H1 (cell line): ENCODE measurements around the gene INSM2. TPM values are rescaled to one million over a fixed set of nuclear protein-coding genes. Genes with fewer than 3 reads are reported as not detected.

Experiments used
- CTCF ChIA-PET: fragments of 300-600 bp; sonication (Branson Sonifier 250); formaldehyde crosslinking; loops from one replicate; lab custom pipeline; 2021; ENCODE audit not compliant: partially characterized antibody; lab: Charles Lee
- POLR2A ChIA-PET: fragments of 300-600 bp; sonication (Branson Sonifier 250); formaldehyde crosslinking; loops from one replicate; lab custom pipeline; 2021; ENCODE audit warnings: inconsistent platforms; ENCODE audit not compliant: partially characterized antibody; lab: Charles Lee
- DNase-seq, 2 experiments: peaks; one replicate each; pipeline versions ENCODE4 v3.0.0 to v3.0.0-alpha.2; 2010 to 2022; ENCODE audit warnings: low spot score in 2 of 2, low read depth in 1 of 2, mixed read lengths in 1 of 2
- FAIRE-seq: peaks from 2 replicates; lab custom pipeline; 2011; peaks lifted over from hg19 to GRCh38; lab: Jason Lieb, UNC
- H2AFZ ChIP-seq: 2 replicates; pipeline ENCODE4 v1.8.1; 2012; ENCODE audit warnings: low read length, inconsistent platforms
- H2AK5ac ChIP-seq: 2 replicates; pipeline ENCODE4 v1.6.1; 2013; ENCODE audit warnings: low read depth, low read length
- H2BK120ac ChIP-seq: replicated peaks from 2 replicates; pipeline ENCODE3; 2013; ENCODE audit warnings: low read depth, low read length, inconsistent platforms
- H2BK12ac ChIP-seq: 2 replicates; pipeline ENCODE4 v1.6.1; 2013; ENCODE audit warnings: low read depth, low read length
- H2BK15ac ChIP-seq: 2 replicates; pipeline ENCODE4 v1.6.1; 2013; ENCODE audit warnings: low read length
- H2BK20ac ChIP-seq: 2 replicates; pipeline ENCODE4 v1.6.1; 2013; ENCODE audit warnings: low read length
- H2BK5ac ChIP-seq: 2 replicates; pipeline ENCODE4 v1.6.1; 2013; ENCODE audit warnings: low read depth, low read length
- H3K14ac ChIP-seq: 2 replicates; pipeline ENCODE4 v1.6.1; 2013; ENCODE audit warnings: inconsistent platforms; ENCODE audit not compliant: insufficient read length
- H3K18ac ChIP-seq: 2 replicates; pipeline ENCODE4 v1.6.1; 2013; ENCODE audit warnings: low read length; ENCODE audit errors: extremely low read depth
- H3K23ac ChIP-seq: 2 replicates; pipeline ENCODE4 v1.6.1; 2013; ENCODE audit warnings: inconsistent platforms; ENCODE audit not compliant: insufficient read length
- H3K23me2 ChIP-seq: 2 replicates; pipeline ENCODE4 v1.6.1; 2013; ENCODE audit warnings: low read depth, low read length
- H3K27ac ChIP-seq: 2 replicates; pipeline ENCODE4 v1.6.1; 2011; ENCODE audit warnings: low read depth, low read length, inconsistent platforms
- H3K27me3 ChIP-seq, 4 experiments: replicated peaks in 1 of 4; 1 replicate in 1 of 4; 2 replicates in 3 of 4; pipeline versions ENCODE4 v1.6.1 to v1.8.1; 2011 to 2013; ENCODE audit warnings: low read length in 3 of 4, mild to moderate bottlenecking in 3 of 4, inconsistent platforms in 2 of 4, mixed read lengths in 2 of 4, moderate library complexity in 1 of 4; ENCODE audit not compliant: control insufficient read depth in 3 of 4, insufficient read depth in 3 of 4; ENCODE audit errors: extremely low read depth in 1 of 4
- H3K36me3 ChIP-seq, 4 experiments: 2 replicates each; pipeline versions ENCODE4 v1.6.1 to v1.8.1; 2011 to 2013; ENCODE audit warnings: mild to moderate bottlenecking in 4 of 4, low read length in 3 of 4, moderate library complexity in 2 of 4, control low read depth in 1 of 4, inconsistent platforms in 1 of 4; ENCODE audit not compliant: insufficient read depth in 4 of 4, control insufficient read depth in 2 of 4
- H3K4ac ChIP-seq: replicated peaks from 2 replicates; pipeline ENCODE3; 2013; ENCODE audit warnings: low read length, low read depth, mixed read lengths, inconsistent platforms; ENCODE audit not compliant: insufficient read length
- H3K4me1 ChIP-seq, 4 experiments: replicated peaks in 1 of 4; 1 replicate in 1 of 4; 2 replicates in 3 of 4; pipeline versions ENCODE4 v1.6.1 to v1.8.1; 2011 to 2013; ENCODE audit warnings: low read length in 3 of 4, inconsistent platforms in 2 of 4, mixed read lengths in 1 of 4; ENCODE audit not compliant: insufficient read depth in 4 of 4, control insufficient read depth in 3 of 4
- H3K4me2 ChIP-seq, 2 experiments: 2 replicates each; pipeline versions ENCODE4 v1.6.1 to v1.8.1; 2011 to 2013; ENCODE audit warnings: low read depth in 2 of 2, low read length in 2 of 2, control low read depth in 1 of 2, inconsistent platforms in 1 of 2, mild to moderate bottlenecking in 1 of 2; ENCODE audit not compliant: insufficient read depth in 1 of 2
- H3K4me3 ChIP-seq, 4 experiments: fragments of 200-600, 300-600 bp in 1 of 4; sonication (generic), shearing (Covaris generic), sonication (Bioruptor Twin) in 1 of 4; 2 replicates each; pipeline versions ENCODE4 v1.5.1 to v1.8.1; 2011 to 2016; ENCODE audit warnings: low read length in 4 of 4, low read depth in 3 of 4, control low read depth in 2 of 4, inconsistent platforms in 2 of 4, mild to moderate bottlenecking in 2 of 4, mixed read lengths in 1 of 4, moderate library complexity in 1 of 4; ENCODE audit not compliant: insufficient read depth in 2 of 4; ENCODE audit errors: extremely low read depth in 1 of 4
- H3K56ac ChIP-seq: replicated peaks from 2 replicates; pipeline ENCODE3; 2013; ENCODE audit warnings: low read depth, mild to moderate bottlenecking, mixed read lengths, low read length, inconsistent platforms; ENCODE audit not compliant: insufficient read length
- H3K79me1 ChIP-seq: 2 replicates; pipeline ENCODE4 v1.6.1; 2013; ENCODE audit warnings: low read depth, low read length, control low read depth
- H3K79me2 ChIP-seq, 2 experiments: 2 replicates each; pipeline versions ENCODE4 v1.6.1 to v1.8.1; 2012 to 2013; ENCODE audit warnings: low read length in 2 of 2, mild to moderate bottlenecking in 2 of 2, inconsistent platforms in 1 of 2; ENCODE audit not compliant: insufficient read depth in 2 of 2, control insufficient read depth in 1 of 2
- H3K9ac ChIP-seq, 4 experiments: replicated peaks in 1 of 4; 1 replicate in 1 of 4; 2 replicates in 3 of 4; pipeline versions ENCODE4 v1.6.1 to v1.8.1; 2011 to 2013; ENCODE audit warnings: low read depth in 3 of 4, low read length in 3 of 4, control low read depth in 2 of 4, mild to moderate bottlenecking in 2 of 4, moderate library complexity in 2 of 4, inconsistent platforms in 1 of 4; ENCODE audit errors: extremely low read depth in 1 of 4
- H3K9me3 ChIP-seq, 2 experiments: 2 replicates each; pipeline versions ENCODE4 v1.6.1 to v1.8.1; 2012 to 2013; ENCODE audit warnings: mild to moderate bottlenecking in 2 of 2, moderate library complexity in 2 of 2, control low read depth in 1 of 2, inconsistent platforms in 1 of 2, low read depth in 1 of 2, low read length in 1 of 2, mixed read lengths in 1 of 2; ENCODE audit not compliant: insufficient read depth in 2 of 2
- H4K20me1 ChIP-seq, 2 experiments: replicated peaks in 1 of 2; 2 replicates each; pipeline versions ENCODE3 to v1.8.1; 2011 to 2013; ENCODE audit warnings: inconsistent platforms in 2 of 2, low read length in 2 of 2, mild to moderate bottlenecking in 1 of 2; ENCODE audit not compliant: insufficient read depth in 2 of 2, control insufficient read depth in 1 of 2
- H4K5ac ChIP-seq: 2 replicates; pipeline ENCODE4 v1.6.1; 2013; ENCODE audit warnings: low read length, low read depth, mixed read lengths, inconsistent platforms; ENCODE audit not compliant: insufficient read length
- H4K8ac ChIP-seq: 2 replicates; pipeline ENCODE4 v1.8.0; 2013; ENCODE audit warnings: mild to moderate bottlenecking, moderate library complexity, low read length, inconsistent platforms; ENCODE audit not compliant: insufficient read depth; ENCODE audit errors: extremely low read depth
- H4K91ac ChIP-seq: replicated peaks from 2 replicates; pipeline ENCODE3; 2013; ENCODE audit warnings: low read length, mixed read lengths, inconsistent platforms; ENCODE audit not compliant: insufficient read length
- ASH2L ChIP-seq: fragments of 200-600, 300-600 bp; sonication (generic); IDR thresholded peaks from one replicate; pipeline ENCODE4 v1.7.1; 2017; ENCODE audit warnings: low read length
- CBX8 ChIP-seq: fragments of 300-800, 300-1000 bp; sonication (generic); IDR thresholded peaks from 2 replicates; pipeline ENCODE4 v1.7.1; 2016; ENCODE audit warnings: low read depth, low read length, borderline replicate concordance
- CEBPB ChIP-seq: IDR thresholded peaks from 2 replicates; pipeline ENCODE4 v1.6.1; 2012; ENCODE audit warnings: low read depth, low read length
- CREB1 ChIP-seq: IDR thresholded peaks from 2 replicates; pipeline ENCODE4 v1.6.1; 2012; ENCODE audit warnings: inconsistent platforms
- CTCF ChIP-seq, 3 experiments: IDR thresholded peaks; 1 replicate in 2 of 3; 2 replicates in 1 of 3; pipeline versions ENCODE4 v1.5.1 to v1.6.1; 2011; ENCODE audit warnings: low read length in 3 of 3, mild to moderate bottlenecking in 3 of 3, inconsistent platforms in 2 of 3, low read depth in 1 of 3, moderate library complexity in 1 of 3; ENCODE audit not compliant: insufficient read depth in 1 of 3; ENCODE audit errors: control extremely low read depth in 1 of 3
- EGR1 ChIP-seq: IDR thresholded peaks from 2 replicates; pipeline ENCODE4 v1.6.1; 2011; ENCODE audit warnings: low read depth, low read length, borderline replicate concordance
- GABPA ChIP-seq: IDR thresholded peaks from 2 replicates; pipeline ENCODE4 v1.6.1; 2011; ENCODE audit warnings: mild to moderate bottlenecking, low read length, moderate library complexity, borderline replicate concordance; ENCODE audit not compliant: insufficient read depth
- GTF2F1 ChIP-seq: IDR thresholded peaks from 2 replicates; pipeline ENCODE4 v1.6.1; 2012; ENCODE audit warnings: low read depth, low read length, improper control_type of control experiment, borderline replicate concordance
- KDM4A ChIP-seq: IDR thresholded peaks from one replicate; pipeline ENCODE4 v1.7.1; 2012; ENCODE audit warnings: low read depth, mild to moderate bottlenecking, moderate library complexity, low read length, inconsistent platforms; ENCODE audit not compliant: severe bottlenecking
- NANOG ChIP-seq: IDR thresholded peaks from 2 replicates; pipeline ENCODE4 v1.6.1; 2011; ENCODE audit warnings: low read length, low read depth, mild to moderate bottlenecking, inconsistent platforms; ENCODE audit not compliant: insufficient read depth, poor library complexity, severe bottlenecking
- SP1 ChIP-seq: IDR thresholded peaks from 2 replicates; pipeline ENCODE4 v1.6.1; 2011; ENCODE audit warnings: low read depth, low read length
- TBP ChIP-seq: IDR thresholded peaks from 2 replicates; pipeline ENCODE4 v1.6.1; 2011; ENCODE audit warnings: low read depth, low read length, improper control_type of control experiment
- WGBS, 2 experiments: shearing (Covaris generic) in 1 of 2; methylation state at CpG; one replicate each; pipeline versions ENCODE4 v1.1.6 to v1.1.7; 2013 to 2015; ENCODE audit warnings: low lambda C conversion rate in 2 of 2, mixed read lengths in 2 of 2, inconsistent platforms in 1 of 2, low coverage in 1 of 2, missing lambda C conversion rate in 1 of 2; ENCODE audit not compliant: insufficient replicate concordance in 2 of 2, insufficient coverage in 1 of 2, insufficient read length in 1 of 2; ENCODE audit errors: extremely low coverage in 1 of 2, missing lambda C conversion rate in 1 of 2; 5-methylcytosine and 5-hydroxymethylcytosine counted together
- polyA plus RNA-seq, 7 experiments: library from polyadenylated mRNA; depleted of rRNA in 3 of 7; stranded (reverse) in 5 of 7; unstranded in 2 of 7; fragments of >200 nt in 5 of 7; fragments of 200-250 nt in 2 of 7; gene quantifications; 1 replicate in 5 of 7; 2 replicates in 1 of 7; 4 replicates in 1 of 7; pipeline versions ENCODE4 v1.2.1 to v1.2.3, GENCODE V29; 2011 to 2013; ENCODE audit warnings: missing spikeins in 2 of 7, mixed read lengths in 2 of 7
- total RNA-seq: library from RNA; stranded (reverse); fragmentation: NEBNext Ultra II Directional; extraction: Animal tissue kit (Norgen Biotek cat#: 25700); gene quantifications from 2 replicates; pipeline ENCODE4 v1.2.1, GENCODE V29; 2021

INSM2 gene
- total and polyA plus RNA-seq, 2 of the 8 experiments (the other 6 are each of a cell fraction or from before 2014, with no cell fraction given): not detected

- no peak overlapping the region for H2AK5ac ChIP-seq
- no peaks in the 10 kb centered on the region for H3K27me3 ChIP-seq
- FAIRE-seq: no peak
- no peak overlapping the region for H2BK20ac ChIP-seq
- no peaks in the 10 kb centered on the region for H3K36me3 ChIP-seq
- H2BK12ac ChIP-seq: no peak overlapping the region
- no peaks in the 10 kb centered on the region for H4K20me1 ChIP-seq
- no peaks in the 10 kb centered on the region for H3K23me2 ChIP-seq
- H3K4me3 ChIP-seq: no peak overlapping the region
- no peak overlapping the region for H3K9ac ChIP-seq
- H3K18ac ChIP-seq: no peak overlapping the region
- H3K79me1 ChIP-seq: no peaks in the 10 kb centered on the region
- POLR2A ChIA-PET: no interaction called here
- H3K4ac ChIP-seq: no peak overlapping the region
- no peak overlapping the region for H2BK15ac ChIP-seq
- no peak overlapping the region for H4K8ac ChIP-seq
- H3K79me2 ChIP-seq: no peaks in the 10 kb centered on the region
- H2AFZ ChIP-seq: no peak overlapping the region
- CTCF ChIA-PET: no interaction called here
- H3K14ac ChIP-seq: no peak overlapping the region
- H3K27ac ChIP-seq: no peak overlapping the region
- H3K23ac ChIP-seq: no peak overlapping the region
- H2BK120ac ChIP-seq: no peak overlapping the region
- H3K4me2 ChIP-seq: no peak overlapping the region
- H2BK5ac ChIP-seq: no peak overlapping the region
- no peak for DNase-seq
- H3K56ac ChIP-seq: no peak overlapping the region
- 93% methylated on average over 7 of the region's 8 CpGs; no CpG with 5 or more reads in 1 of the 2 experiments for WGBS, 2 experiments
- H3K4me1 ChIP-seq: no peaks in the 10 kb centered on the region
- no peak overlapping the region for H4K91ac ChIP-seq
- no peak overlapping the region for H4K5ac ChIP-seq
- H3K9me3 ChIP-seq: no peaks in the 10 kb centered on the region
- no peak for TF ChIP-seq GABPA
- no peak for TF ChIP-seq KDM4A
- no peak for TF ChIP-seq EGR1
- no peak for TF ChIP-seq ASH2L
- TF ChIP-seq CREB1: no peak
- TF ChIP-seq CTCF (IDR thresholded peaks at IDR 0.05; ENCODE audit: control extremely low read depth in 1 of 3, insufficient read depth in 1 of 3, low read depth in 1 of 3, low read length in 3 of 3): no peak
- no peak for TF ChIP-seq CEBPB
- no peak for TF ChIP-seq NANOG
- TF ChIP-seq GTF2F1: no peak
- no peak for TF ChIP-seq CBX8
- no peak for TF ChIP-seq TBP
- TF ChIP-seq SP1: no peak
These were observed 37.6 kb downstream of the INSM2 start for GRCh38 chr14:35571598-35571997.
